GM18505 (cell line): Measurements from ENCODE around the gene BRINP2.

Experiments
- ATAC-seq: cut with Tn5 transposase; IDR thresholded peaks from one replicate; pipeline ENCODE4 v1.9.1; 2021; ENCODE audit not compliant: unreplicated experiment
- POLR2A ChIP-seq: IDR thresholded peaks from 4 replicates; pipeline ENCODE4 v1.6.1; 2011; ENCODE audit warnings: borderline replicate concordance; ENCODE audit not compliant: insufficient read depth, insufficient read length; ENCODE audit errors: extremely low read depth

Gene BRINP2

DNA sequence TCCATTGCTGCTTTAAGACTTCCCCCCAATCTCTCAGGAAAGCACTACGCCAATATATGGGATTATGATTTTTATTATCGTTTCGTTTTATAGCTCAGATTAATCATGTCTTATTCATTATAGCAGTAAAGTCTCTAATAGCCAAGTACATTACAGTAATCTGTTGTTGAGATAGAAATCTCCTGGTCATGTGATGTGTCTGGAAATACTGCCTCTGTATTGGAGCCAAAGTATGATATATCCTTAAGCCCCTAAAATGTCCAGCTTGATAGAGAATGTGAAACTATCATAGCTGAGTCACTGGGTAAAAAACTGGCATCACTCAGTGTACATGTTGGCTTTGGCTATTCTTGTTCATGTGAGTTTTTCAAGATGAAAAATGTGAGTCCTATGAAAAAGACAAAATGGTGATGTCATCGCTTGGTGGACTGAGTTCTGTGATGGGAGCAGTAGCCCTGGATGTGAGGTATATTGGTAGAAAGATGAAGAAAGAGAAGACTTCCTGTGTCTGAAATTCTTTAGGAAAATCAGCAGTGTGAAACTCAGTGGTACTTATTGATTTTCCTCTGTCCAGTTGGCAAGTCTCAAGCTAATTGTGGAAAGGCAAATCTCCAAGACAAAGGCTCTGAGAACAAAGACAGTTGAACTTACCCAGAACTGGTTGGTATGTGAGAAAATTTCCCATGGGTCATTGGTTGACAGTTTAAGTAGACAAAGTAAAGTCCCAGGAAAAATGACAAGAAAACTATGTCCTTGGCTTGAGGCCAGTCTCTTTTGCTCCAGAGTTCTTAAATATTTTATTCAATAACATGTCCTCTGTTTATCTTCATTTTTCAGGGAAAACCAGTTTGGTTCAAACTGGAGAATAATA lies 76.2 kb downstream of the BRINP2 start:
- no peak for TF ChIP-seq POLR2A
- ATAC-seq = no peak

DNA sequence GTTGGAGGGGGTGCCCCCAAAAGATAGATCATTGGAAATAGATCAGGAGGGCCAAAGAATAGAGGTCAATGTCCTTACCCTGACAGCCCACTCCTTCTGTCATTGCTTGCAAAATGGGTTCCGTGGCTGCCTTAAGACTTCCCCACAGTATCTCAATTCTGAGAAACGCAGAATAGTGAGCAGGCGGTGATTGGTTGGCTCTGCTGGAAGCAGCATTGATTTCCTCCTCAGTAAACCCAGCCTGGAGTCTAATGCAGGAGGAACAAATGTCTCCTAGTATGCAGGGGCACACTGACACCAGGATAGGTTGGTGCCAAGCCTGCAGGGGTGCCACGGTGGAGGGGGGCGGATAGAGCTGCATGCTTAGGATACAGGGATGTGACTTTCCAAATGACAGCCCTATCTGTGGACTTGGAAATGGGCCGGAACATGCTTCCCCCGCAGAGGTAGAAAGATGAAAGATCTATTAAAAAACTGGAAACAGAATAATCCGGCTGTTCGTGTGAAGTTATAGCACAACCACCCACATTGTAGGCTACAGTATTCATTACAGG lies 76.9 kb downstream of the BRINP2 start:
- no peak for TF ChIP-seq POLR2A
- ATAC-seq = no peak

DNA sequence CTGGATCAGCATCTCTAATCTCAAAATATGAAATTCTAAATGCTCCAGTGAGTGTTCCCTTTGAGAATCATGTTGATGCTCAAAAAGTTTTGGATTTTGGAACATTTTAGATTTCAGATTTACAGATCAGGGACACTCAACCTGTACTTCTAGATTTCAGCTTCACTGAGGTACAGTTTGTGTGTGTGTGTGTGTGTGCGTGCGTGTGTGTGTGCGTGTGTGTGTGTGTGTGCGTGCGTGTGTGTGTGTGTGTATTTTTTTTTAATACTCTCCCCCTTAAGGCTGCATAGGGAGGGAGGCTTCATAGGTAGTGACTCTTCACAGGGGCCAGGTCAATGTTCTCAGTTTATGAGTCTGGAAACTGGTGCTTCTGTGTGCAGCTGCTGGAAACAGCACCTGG lies 77.5 kb downstream of the BRINP2 start:
- no peak for ATAC-seq
- no peak for TF ChIP-seq POLR2A

DNA sequence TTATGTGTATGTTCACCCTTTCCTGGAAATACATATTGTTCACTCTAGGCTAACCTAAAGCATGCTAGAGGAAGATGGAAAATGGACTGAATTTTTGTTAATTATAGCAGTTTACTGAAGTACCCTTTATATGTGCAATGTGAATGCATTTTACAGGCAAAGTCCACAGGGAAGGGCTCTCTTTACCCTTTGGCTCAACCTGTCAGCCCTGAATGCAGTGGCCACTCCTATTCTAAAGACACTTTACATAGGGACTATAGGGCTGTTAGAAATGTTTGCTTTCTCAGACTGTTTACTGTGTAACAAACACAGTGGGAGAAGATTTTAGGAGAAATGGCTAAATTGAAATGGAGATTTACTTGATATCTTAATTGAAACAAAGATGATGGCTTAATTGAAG lies 78.5 kb downstream of the BRINP2 start:
- no peak for ATAC-seq
- no peak for TF ChIP-seq POLR2A

DNA sequence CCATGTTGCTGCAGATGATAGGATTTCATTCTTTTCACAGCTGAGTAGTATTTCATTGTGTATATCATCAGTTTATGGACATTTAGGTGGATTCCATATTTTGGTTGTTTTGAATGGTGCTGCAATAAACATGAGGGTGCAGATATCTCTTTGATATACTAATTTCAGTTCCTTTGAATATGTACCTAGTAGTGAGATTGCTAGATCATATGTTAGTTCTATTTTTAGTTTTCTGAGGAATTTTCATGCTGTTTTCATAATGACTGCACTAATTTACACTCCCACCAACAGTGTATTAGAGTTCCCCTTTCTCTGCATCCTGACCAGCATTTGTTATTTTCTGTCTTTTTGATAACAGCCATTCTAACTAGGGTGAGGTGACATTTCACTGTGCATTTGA lies 82.1 kb downstream of the BRINP2 start:
- no peak for TF ChIP-seq POLR2A
- ATAC-seq = no peak

DNA sequence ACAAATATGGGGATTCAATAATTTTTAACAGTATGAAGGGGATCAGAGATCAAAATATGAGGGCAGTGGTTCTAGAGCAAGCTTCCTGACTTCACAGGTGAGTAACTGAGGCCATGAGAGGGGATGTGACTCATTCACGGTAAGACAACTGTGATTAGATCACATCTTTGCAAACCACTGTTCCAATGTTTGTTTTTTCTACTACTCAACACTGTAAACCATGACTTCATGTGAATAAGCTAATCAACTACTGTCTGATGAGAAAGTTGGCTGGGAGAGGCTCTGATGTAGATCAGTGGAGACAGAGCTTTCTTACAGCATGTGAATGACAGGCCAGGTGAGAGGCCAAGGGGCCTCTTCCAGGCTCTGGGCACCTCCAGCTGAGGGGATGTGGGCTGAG lies 84.7 kb downstream of the BRINP2 start:
- no peak for ATAC-seq

DNA sequence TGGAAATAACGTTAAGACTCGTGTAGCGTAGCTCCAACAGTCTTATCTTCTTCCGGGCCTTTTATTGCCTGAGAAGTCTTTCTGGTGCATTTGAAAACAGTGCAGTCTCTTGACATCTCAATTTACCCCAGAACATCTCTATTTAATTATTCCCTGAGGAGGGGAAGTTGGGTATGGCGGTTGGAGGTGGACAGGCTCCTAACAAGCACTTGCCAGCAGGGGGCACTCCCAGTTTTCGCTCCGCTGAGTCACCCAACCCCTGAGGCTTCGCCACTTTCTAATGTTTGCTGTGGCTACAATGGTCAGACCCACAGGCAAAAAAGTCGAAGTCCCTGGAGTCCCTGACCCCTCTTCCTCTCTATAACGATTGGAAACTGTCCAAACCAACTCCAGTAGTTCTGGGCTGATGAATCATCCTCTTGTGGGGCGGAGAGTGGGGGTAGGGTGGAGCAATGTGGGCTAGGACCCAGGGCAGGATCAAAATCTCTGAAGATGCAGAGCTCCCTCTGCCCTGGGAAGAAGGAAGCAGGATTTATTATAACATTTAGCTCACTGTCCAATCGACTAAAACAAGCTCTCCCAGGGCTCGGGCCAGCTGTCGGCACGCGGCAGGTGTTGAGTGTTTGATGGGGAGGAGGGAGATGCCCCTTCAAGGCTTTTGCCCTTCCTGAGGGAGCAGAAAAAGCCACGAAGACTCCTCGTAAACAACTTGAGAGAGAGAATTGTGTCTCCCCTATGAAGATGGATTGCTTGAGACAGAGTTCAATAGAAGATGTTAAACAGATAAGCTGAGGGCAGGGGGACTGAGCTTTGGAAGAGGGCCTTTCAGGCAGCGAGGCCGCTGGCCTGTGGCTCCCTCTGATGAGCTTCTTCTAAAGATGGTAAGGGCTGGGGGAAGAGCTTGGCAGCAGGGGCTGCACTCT lies 85.7 kb downstream of the BRINP2 start:
- no peak for ATAC-seq
- no peak for TF ChIP-seq POLR2A

More for the DNA sequence above, 84.7 kb downstream of the BRINP2 start:
- no peak for TF ChIP-seq POLR2A

DNA sequence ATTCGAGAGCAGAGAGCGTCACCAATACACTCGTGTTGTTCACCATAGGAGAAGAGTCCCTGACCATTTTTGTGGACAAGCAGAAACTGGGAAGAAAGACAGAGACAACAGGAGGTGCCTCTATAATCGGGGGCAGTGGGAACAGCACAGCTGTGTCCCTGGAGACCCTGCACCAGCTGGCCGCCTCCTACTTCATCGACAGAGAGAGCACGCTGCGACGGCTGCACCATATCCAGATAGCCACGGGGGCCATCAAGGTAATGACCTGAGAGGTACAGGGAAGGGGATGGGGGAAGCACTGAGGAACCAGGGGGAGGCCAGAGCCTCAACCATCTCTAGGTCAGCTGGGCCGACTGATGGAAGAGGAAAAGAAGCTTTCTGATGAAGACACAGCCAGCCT lies 86.4 kb downstream of the BRINP2 start:
- no peak for TF ChIP-seq POLR2A
- no peak for ATAC-seq

DNA sequence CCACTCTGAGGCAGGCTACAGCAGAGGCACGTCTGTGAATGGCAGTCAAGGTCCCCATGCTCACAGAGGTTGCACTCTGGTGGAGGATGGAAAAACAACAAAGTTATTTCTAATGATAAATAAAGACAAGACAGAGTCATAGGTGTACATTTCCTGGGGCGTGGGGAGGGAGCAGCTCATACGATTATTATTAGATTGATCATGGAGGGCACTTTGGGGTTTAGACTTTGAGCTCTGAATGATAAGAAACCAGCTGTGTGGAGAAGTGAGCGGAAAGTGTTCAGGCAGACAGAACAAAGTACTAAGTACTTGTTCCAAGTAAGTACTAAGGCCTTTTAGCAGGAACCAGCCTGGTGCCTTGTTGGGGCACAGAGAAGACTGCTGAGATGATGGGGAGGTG lies 86.8 kb downstream of the BRINP2 start:
- no peak for TF ChIP-seq POLR2A
- no peak for ATAC-seq

DNA sequence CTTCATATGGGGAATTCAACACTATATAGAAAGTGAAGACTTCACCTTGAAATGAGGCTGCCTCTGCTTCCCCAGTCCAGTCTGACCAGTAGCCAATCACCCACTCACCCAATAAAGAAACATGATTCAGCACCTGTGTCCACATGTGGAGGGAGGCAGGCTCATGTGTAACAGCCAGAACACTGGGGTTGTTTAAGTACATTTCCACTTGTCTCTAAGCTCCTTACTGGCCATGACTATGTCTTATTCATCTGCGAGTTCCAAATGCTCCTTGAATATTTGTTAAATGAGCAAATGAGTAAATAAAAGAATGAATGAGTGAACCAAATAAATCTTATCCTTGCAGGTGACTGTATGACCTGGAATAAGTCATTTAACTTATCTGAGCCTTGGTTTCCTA lies 100.1 kb downstream of the BRINP2 start:
- ATAC-seq = no peak
- TF ChIP-seq POLR2A = no peak

DNA sequence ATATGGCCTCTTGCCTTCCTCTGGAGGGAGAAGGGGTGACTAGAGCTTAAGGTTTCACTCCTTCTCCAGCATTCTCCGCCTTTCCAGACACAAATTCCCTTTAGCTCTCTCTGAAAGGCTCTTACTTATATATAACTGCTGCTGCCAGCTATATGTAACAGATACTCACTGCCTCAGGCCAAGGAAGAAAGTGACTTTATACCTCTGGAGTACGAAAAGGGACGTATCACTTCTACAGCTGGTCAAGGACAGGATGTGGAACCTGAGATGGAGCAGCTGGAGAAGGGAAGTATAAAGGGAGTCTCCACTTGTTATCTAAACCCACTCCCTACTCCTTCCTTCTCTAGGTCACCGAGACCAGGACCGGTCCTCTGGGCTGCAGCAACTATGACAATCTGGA lies 102.4 kb downstream of the BRINP2 start:
- no peak for ATAC-seq
- no peak for TF ChIP-seq POLR2A

DNA sequence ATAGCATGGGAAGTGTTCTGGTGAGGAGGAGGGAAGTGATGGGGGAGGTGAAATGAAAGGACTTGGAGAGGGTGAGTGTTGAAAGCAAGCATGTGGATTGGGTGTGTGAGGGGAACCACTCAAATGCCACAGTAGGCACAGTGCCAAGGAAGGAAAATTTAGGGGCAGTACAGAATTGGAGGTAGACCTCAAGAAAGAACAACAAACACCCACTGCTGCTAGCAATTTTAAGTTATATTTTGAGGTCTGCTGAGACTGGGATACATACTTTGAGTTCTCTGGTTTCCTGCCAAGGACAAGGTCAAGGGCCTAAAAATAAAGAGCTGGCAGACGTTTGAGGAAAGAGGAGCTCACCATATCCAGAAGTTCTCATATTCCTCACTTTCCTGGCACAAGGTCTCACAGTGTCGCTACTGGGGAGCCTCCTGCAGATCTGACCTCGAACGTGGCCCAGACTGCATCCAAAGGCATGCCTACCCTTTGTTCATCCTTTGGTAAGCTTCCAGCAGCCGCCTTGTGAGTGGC lies 104.0 kb downstream of the BRINP2 start:
- no peak for ATAC-seq
- TF ChIP-seq POLR2A = no peak

DNA sequence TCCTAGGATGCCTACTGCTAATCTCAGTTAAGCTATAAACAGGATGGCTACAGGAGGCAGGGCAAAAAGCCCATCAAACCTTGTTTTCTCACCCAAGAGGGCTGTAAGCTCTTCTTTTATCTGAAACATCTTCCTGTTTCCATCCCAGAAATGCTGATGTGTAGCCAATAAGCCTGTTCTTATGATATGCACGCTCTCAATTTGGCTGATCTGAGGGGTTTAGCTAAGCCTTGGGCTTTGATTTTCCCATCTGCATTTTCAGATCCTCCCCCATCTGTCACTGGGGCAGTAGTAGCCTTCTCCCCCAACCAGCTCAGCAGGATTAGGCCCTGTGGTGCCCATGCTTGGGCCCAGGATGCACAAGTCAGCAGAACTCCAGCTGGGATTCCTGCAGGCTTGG lies 105.0 kb downstream of the BRINP2 start:
- ATAC-seq = no peak
- no peak for TF ChIP-seq POLR2A
